Activated gamma-delta T cell treated with anti-CD3 and anti-CD28 coated beads, Interleukin-2, amount 50 U/mL, for 16 hours (primary cell): ENCODE results near the gene KDM4C.
"Not testable (repeated sequence)": the region's sequence is repeated elsewhere in the genome, so short reads cannot be mapped to it uniquely, and the experiment has no call there.

Source experiments
- DNase-seq: peaks from one replicate; pipeline ENCODE4 v3.0.0-alpha.2; 2020; ENCODE audit warnings: low read depth

KDM4C gene

DNA sequence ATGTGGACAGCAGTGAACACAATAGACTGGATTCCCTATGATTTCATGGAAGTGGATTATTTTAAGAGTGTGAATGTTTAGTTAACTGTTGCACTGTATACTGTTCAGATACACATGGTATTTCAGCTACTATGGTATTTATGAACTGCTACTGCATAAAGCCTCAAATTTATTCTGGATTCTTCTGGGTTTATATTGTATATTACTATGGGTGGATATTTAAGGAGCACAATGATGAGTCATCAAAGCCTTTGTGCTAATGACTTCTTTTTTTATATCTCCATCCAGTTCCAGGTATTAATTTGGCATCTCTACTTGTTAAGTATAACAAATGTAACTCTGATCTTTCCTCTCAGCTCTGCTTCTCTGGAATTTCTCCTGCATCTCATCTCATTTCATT, 6.8 kb downstream of the KDM4C start:
- no peak for DNase-seq

DNA sequence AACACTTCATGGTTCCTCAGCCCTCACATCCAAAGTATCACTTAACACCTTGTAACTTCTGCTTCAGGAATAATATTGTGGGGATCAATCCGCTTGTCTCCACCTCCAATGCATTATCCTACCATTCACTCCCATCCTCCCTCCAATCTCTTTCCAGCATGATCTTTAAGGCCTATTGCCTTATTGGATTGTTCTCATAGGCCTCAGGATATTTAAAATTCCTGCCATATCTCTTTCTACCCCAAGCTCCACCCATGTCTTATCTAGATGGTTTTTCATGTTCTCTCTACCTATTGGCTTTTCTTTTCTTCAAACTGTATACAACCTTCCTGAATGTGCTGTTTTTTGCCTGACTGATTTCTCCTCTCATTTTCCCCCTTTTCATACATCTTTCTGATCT, 7.2 kb downstream of the KDM4C start:
- no peak for DNase-seq

DNA sequence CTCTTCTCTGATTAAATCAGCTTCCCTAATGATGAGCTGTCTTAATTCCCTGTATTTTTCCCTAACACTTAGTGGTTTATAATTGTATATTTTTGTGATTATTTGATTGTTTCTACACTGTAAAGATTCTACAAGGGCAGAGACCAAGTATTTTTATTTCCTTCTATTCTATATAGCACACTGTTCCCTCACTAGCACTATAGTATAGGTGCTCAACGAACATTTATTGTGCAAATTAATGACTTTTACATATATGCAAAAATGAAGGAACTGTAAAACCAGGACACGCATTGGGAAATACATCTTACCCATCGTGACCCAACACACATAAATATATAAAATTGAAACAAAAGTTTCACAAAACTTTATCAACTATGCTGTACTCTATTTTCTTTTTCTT, 7.6 kb downstream of the KDM4C start:
- DNase-seq = no peak

DNA sequence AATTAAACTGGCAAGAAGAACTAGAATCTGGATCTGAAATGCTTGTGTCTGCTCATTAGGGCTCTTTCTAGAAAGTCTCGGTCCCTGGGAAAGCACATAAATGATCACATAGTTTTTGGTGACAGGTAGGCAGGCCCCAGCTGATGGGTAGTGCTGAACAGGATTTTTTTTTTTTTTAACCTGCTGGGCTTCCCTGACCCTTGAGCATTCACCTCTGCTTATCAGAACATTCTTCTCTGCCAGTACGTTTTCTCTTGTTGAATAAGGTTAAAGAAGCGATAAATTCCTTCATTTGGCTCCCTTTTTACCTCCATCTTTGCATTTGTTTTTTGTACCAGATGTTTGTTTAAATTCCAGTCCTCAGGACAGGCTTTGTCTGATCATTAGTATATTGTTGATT, 8.8 kb downstream of the KDM4C start:
- DNase-seq = no peak

DNA sequence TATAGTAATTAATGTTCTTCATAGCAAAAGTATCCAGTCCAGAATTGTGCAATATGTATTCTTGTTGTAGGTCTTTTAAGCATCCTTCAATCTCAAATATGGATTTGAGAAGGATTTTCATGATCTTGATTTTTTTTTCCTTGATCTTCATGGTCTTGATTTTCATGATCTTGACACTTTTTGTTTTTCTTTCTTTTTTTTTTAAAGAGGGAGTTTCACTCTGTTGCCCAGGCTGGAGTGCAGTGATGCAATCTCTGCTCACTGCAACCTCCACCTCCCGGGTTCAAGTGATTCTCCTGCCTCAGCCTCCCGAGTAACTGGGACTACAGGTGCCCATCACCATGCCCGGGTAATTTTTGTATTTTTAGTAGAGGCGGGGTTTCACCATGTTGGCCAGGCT, 10.8 kb downstream of the KDM4C start:
- DNase-seq = not testable (repeated sequence)

DNA sequence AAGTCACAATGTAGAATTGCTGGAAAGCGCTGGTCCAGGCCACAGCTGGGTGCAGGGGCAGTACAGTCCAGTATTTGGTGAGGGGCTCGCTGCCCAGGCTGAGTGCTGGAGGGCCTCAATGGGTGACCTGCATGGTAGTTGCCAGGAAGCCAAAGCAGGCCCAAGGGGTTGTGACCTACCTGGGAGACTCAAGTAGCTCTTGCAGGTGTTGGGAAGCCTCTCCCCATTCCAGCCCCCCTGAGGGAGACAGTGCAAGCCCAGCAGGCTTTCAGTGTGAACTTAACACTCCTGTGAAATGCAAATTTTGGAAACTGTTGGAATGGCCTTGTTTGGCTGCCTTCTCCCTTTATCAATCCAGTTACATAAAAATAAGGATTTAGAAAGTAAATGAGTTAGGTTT, 13.9 kb downstream of the KDM4C start:
- no peak for DNase-seq

DNA sequence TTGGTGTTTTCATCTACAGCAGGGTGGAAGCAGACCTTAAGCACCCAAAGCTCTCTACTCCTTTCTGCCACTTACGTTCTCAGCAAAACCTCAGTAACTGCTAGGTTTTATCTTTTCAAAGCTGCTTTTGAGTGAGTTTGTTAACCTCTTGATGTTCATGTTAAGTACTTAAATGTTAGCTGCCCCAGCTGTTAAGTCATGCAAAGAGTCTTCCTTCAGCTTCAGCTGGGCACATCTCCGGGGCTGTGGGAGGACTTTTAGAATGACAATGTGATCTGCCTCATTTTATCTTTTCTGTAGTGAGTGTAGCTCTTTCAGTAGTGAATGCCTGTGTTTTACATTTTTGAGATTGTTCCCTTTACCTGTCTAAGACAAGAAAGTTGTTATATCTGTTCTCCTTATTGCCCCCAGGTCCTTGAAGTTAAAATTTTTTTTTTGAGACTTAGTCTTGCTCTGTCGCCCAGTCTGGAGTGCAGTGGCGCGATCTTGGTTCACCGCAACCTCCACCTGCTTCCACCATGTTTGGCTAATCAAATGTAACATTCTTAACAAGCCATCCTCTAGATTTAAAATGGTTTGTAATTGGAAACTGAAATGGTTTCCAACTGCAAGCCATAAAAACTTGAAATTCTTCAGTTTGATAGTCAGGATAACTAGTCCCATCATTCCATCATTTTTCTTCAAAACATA, 19.6 kb downstream of the KDM4C start:
- DNase-seq = no peak

DNA sequence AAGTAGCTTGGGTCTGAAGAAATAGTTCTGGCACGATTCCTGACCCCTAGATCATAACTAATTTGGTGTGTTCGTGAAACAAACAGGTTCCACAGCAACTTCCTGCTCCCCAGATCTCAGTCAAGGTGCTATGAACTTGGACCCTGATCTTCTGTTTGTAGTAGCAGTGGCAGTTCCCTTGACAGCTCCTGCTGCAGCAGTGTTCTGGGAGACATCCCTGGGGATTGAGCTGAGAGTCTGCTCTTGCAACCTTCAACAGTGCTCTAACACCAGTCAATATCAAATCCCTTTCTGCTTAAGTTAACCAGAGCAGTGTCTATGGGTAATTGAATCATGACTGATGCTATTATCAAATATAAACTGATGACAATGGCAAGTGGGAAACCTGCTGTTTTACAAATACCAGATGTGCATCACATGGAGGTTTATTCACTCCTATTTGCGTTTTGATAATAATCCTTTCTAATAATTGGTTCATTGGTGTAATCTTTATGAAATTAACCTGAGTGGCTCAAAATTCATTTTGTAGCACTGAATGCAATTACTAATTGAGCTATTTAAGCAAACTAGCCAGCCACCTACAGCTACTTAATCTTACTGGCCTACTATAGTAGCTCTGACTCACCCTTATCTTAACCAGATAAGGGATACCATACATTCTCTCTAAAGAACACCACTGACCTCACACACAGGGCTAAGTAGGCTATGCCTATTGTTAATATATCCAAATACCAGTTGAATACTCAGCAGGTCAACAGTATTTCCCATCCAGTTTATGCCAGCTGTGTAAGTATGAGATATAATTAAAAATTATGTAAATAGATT, 21.9 kb downstream of the KDM4C start:
- no peak for DNase-seq

DNA sequence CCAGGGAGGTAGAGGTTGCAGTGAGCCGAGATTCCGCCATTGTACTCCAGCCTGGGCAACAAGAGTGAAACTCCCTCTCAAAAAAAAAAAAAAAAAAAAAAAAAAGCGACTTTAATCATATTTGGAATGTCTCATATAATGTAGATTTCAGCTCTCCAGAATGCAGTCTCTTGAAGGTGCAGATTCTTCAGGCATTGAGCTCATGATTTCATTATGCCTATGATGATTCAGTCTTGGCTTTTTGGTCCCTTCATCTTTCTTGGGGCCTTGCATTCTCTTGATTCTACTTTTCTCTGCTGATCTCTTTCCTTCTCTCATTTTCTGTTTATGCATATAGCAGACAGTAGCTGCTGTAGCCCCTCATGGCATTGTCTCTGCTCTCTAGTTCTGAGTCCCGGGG, 22.9 kb downstream of the KDM4C start:
- DNase-seq = no peak

DNA sequence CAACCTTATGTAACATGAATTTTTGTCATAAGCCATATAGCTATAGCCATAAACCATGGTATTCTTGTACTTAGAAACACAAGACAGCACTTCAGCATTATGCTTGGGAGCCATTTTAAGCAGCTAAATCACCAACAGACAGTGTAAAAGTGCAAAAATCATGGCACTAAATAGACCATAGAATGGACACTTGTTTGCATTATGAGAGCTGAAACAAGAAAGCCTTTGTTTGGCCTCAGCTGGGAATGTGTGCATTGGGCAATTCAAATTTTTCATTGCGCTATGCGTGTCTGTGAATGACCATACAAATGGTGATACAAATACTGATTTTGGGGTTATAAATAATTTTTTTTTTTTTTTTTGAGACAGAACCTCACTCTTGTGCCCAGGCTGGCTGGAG, 23.7 kb downstream of the KDM4C start:
- no peak for DNase-seq

DNA sequence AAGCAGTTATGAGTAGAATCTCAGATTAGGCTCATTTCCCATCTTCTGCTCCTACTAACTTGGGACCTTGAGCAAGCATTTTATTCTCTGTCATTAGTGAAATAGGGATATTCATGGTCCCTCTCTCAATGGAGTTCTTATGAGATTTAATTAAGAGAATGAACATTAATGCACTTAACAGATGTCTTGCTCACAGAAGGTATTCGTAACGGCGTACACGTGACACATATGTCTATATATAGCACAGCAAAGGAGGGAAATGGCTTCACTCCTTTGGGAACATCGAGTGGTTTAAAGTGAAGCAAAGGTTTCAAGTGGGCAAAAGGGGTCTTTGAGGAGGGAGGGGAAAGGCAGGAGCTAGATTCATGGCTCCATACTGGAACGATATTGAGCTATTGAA, 24.6 kb downstream of the KDM4C start:
- no peak for DNase-seq

DNA sequence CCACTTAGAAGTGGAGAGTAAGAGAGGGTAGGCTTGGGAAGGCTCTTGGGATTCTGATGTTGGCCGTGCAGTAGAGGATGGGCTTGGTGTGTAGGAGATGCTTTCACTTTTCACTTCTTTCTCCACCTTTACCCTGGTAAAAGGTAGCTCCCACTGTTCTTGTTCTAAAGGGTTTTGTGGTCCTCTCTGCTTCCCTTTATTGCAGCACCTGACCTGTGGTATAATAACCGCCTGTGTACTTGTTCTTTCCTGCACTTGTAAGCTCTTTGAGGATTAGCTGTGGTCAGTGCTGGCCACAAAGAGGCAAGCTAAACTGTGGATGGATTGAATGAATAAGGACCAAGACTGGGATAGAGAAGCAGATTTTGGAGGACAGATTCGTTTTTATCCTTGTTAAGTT, 25.2 kb downstream of the KDM4C start:
- DNase-seq = no peak

DNA sequence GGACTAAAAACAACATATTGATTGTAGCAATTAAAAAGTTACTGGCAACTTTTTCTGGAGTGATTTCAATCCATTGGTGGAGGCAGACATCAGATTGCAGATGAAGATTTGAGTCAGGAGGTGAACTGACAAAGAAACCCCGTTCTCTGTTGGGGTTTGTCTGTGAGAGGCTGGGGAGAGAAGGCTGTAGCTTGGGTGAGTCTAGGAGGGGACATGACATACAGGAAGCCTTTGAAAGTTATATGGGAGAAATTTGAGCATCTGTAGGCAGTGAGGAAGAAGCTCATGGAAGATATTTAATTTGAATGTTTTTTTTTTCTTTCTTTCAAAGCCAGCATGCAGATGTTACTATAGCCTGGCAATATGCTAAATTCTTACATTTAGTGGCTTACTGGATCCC, 26.0 kb downstream of the KDM4C start:
- no peak for DNase-seq

DNA sequence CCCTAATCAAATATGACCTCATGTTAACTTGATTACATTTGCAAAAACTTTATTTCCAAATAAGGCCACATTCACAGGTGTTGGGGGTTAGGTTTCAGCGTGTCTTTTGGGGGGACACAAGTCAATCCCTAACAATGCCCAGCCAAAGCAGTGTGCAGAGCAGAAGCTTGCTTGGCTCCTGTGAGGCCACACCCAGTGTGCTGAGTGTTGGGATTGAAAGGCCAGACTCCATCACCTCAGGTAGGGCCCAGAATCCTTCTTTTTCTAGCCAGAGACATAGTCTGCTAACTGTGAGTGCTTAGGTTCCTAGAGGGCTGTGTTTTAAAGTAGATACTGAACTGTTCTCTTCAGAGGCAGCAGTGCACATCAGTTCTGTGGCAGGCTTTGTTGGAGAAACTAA, 27.9 kb downstream of the KDM4C start:
- DNase-seq = no peak

DNA sequence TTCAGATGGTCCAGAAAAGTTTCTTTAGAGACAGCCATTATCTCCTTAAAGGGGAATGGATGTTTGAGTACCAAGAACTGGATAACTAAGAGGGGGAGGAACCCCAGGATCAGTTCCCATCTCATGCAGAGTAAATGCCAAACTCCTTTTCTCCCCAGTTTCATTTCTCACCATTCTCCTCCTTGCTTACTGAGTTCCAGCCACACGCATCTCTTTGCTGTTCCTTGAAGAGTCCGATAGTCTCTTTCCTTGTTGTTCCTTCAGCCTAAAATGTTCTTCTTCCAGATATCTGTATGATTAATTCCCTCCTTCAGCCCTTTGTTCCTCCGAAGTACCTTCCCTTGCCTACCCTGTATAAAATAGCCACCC, 30.0 kb downstream of the KDM4C start:
- no peak for DNase-seq

DNA sequence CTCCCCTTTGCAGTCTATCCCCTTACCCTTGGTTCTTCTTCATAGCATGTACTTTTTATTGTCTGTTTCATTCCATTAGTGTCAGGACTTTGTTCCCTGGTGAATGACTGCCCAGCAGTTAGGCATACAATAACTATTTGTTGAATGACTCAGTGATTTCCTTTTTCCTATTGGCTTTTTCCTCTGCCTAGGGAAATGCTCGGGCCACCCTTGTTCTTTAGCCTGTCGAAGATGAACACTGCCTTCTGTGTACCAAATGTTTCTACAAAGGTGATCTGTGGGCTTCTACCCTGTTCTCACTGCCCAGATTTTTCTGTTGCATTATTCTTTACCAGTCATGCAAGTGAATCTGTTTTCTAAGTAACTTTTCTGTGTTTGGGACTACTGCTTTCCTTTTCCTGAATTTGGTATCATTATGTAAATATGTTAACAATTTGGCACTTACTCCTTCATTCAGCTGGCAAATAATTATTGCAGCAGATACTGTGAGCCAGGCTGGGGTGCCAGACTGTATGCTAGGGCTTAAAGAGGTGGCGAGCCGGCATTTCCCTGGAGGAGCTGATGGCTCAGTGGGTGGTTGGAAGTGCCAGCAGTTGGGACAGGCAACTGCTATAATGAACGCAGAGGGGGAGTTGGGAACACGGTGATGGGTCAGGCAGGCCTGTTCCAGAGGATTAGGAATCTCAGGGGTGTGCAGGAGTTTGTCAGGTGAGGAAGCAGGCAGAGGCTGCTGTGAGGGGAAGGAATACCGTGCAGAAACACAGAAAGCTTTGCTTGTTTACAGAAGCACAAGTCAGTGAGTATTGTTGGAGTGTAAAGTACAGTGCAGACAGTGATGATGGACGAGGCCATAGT, 30.6 kb downstream of the KDM4C start:
- DNase-seq = no peak

DNA sequence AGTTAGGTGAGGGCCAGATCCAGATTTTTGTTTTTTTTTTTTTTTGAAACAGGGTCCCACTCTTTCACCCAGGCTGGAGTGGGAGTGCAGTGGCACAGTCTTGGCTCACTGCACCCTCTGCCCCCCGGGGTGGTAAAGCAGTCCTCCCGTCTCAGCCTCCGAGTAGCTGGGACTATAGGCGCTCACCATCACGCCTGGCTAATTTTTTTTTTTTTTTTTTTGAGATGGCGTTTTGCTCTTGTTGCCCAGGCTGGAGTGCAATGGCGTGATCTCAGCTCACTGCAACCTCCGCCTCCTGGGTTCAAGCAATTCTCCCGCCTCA, 31.2 kb downstream of the KDM4C start:
- DNase-seq = not testable (repeated sequence)

DNA sequence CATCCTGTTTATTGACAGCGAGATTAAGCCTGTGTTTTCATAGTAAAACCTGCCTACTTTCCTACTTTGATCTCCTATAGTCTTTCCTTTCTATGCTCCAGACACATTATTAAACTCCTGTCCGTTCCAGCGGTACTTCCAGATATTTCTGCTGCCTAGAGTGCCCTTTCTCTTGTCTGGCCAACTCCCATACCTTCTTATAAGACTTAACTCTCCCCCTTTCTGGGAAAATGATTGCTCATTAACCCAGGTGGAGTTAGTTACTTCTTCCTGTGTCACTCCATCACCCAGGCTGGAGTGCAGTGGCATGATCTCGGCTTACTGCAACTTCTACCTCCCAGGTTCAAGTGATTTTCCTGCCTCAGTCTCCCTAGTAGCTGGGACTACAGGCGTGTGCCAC, 33.1 kb downstream of the KDM4C start:
- DNase-seq = no peak

DNA sequence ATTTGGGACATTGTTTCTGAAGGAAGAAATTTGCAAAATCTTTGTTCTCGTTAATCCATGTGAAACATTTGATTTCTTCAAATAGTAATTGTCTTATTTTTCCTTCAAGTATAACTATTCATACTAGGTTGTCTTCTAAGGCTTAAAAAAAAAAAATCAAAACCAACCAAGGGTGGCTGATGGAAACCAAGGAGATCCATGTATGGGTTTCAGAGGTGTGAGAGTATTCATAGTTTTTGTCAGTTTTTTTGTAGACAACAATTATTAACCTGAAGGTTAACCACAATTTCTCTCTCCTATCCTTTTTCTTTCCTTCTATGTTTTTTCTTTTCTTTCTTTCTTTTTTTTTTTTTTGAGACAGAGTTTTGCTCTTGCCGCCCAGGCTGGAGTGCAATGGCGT, 35.4 kb downstream of the KDM4C start:
- no peak for DNase-seq

DNA sequence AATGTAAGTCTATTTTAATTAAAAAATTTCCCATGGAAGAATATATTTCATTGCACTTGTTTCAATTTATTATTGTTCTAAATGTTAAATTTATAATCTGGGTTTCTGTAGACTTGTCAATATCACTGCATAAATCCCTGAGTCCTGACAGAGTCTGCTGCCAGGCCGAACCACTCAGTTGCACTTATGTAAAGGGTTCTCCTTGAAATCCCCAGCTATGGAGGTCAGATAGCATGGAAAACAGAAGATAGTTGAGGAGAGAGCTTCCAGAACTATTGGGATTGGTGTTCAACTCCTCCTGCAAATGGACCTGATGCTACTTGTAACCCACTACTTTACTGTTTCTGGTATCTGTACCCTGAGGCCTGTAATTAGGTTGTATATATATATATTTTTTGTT, 37.2 kb downstream of the KDM4C start:
- no peak for DNase-seq

DNA sequence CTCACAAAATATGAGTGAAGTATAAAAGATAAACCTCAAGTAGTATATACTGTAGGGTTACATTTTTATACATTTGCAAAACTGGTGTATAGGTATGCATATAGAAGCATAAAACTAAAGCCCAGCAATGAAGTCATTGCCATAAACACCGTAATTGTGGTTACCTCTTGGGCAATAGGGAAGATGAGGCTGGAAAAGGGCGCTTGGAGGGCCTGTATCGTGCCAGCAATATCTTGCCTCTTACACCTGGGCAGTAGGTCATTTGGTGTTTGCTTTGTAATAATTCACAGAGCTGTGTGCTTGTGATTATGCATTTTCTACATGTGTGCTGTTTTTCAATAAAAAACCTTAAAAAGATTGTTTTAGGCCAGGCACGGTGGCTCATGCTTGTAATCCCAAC, 45.2 kb downstream of the KDM4C start:
- no peak for DNase-seq

DNA sequence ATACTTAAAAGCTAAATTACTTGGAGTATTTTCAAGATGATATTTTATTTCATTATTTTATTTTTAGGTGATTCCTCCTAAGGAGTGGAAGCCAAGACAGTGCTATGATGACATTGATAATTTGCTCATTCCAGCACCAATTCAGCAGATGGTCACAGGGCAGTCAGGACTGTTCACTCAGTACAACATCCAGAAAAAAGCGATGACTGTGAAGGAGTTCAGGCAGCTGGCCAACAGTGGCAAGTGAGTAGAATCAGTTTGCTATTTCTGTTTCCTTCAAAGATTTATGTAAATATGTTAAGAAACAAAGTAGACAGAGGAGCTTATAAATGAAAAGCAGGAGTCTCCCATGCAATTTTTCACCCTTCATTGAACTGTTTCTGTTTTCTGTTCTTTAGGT, 47.8 kb downstream of the KDM4C start:
- DNase-seq = no peak

DNA sequence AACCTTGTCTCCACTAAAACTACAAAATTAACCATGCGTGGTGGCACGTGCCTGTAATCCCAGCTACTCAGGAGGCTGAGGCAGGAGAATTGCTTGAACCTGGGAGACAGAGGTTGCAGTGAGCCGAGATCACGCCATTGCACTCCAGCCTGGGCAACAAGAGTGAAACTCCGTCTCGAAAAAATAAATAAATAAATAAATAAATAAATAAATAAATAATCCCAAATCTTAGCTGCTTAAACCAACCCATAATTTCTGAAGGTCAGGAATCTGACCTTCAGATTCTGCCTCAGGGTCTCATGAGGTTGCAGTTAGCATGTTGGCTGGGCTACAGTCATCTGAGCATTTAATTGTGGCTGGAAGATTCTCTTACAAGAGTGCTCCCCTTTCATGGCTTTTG, 48.5 kb downstream of the KDM4C start:
- not testable (repeated sequence) for DNase-seq
